DND-41 (cell line): ENCODE data around the gene SEPTIN5.

Source experiments
- ATAC-seq: fragments of 200-7000 bp; cut with Tn5 transposase; 3 replicates; pipeline ENCODE4 v1.9.1; 2021; ENCODE audit warnings: low read depth; ENCODE audit not compliant: insufficient read depth
- DNase-seq: peaks from one replicate; pipeline ENCODE4 v3.0.0-alpha.2; 2020
- H2AFZ ChIP-seq: 2 replicates; pipeline ENCODE4 v1.6.0; 2012; ENCODE audit warnings: low read depth, low read length
- H3K27ac ChIP-seq: 2 replicates; pipeline ENCODE4 v1.5.1; 2012; ENCODE audit warnings: low read length, inconsistent platforms
- H3K27me3 ChIP-seq: fragments of 200-600 bp; sonication (generic); 2 replicates; pipeline ENCODE4 v1.6.0; 2012; ENCODE audit warnings: low read length, mild to moderate bottlenecking, inconsistent platforms; ENCODE audit not compliant: insufficient read depth, poor library complexity
- H3K36me3 ChIP-seq: 2 replicates; pipeline ENCODE4 v1.5.1; 2012; ENCODE audit warnings: low read length, inconsistent platforms; ENCODE audit not compliant: insufficient read depth
- H3K4me1 ChIP-seq: 2 replicates; pipeline ENCODE4 v1.5.1; 2012; ENCODE audit warnings: mild to moderate bottlenecking, low read length; ENCODE audit not compliant: insufficient read depth
- H3K4me2 ChIP-seq: 2 replicates; pipeline ENCODE4 v1.6.0; 2012; ENCODE audit warnings: mild to moderate bottlenecking, moderate library complexity, low read length, inconsistent platforms; ENCODE audit not compliant: insufficient read depth
- H3K4me3 ChIP-seq, 2 experiments: fragments of 200-600 bp in 1 of 2; shearing (Covaris generic) in 1 of 2; 2 replicates each; pipeline ENCODE4 v1.5.1; 2012 to 2016; ENCODE audit warnings: inconsistent platforms in 2 of 2, low read length in 2 of 2, mild to moderate bottlenecking in 2 of 2, low read depth in 1 of 2, moderate library complexity in 1 of 2
- H3K79me2 ChIP-seq: 2 replicates; pipeline ENCODE4 v1.6.0; 2012; ENCODE audit warnings: low read length, inconsistent platforms; ENCODE audit not compliant: insufficient read depth
- H3K9ac ChIP-seq: 2 replicates; pipeline ENCODE4 v1.6.0; 2012; ENCODE audit warnings: low read depth, mild to moderate bottlenecking, inconsistent platforms, low read length, moderate library complexity
- H3K9me3 ChIP-seq: 2 replicates; pipeline ENCODE4 v1.5.1; 2012; ENCODE audit warnings: low read length, moderate library complexity, mild to moderate bottlenecking, inconsistent platforms; ENCODE audit not compliant: insufficient read depth, severe bottlenecking
- H4K20me1 ChIP-seq: 2 replicates; pipeline ENCODE4 v1.6.0; 2012; ENCODE audit warnings: low read length; ENCODE audit not compliant: insufficient read depth
- CTCF ChIP-seq: IDR thresholded peaks from 2 replicates; pipeline ENCODE4 v1.5.1; 2012; ENCODE audit warnings: borderline replicate concordance, low read length, moderate library complexity, mild to moderate bottlenecking; ENCODE audit not compliant: poor library complexity, severe bottlenecking; ENCODE audit errors: extremely low read depth
- EZH2 ChIP-seq: IDR thresholded peaks from 3 replicates; pipeline ENCODE4 v1.6.1; 2012; ENCODE audit warnings: borderline replicate concordance, low read depth, mild to moderate bottlenecking, moderate library complexity, low read length, inconsistent platforms; ENCODE audit not compliant: severe bottlenecking

Gene SEPTIN5

GRCh38 chr22:19700790-19701419 is 13.4 kb upstream of the SEPTIN5 start:
- Histone ChIP-seq H3K9ac (no peak overlapping the region), H3K36me3 (no peaks in the 10 kb centered on the region), H3K9me3 (no peaks in the 10 kb centered on the region), H3K27me3 (no peaks in the 10 kb centered on the region), H3K4me1 (no peaks in the 10 kb centered on the region), H3K79me2 (no peaks in the 10 kb centered on the region), H3K4me3 (no peak overlapping the region), H3K4me2 (no peak overlapping the region), H3K27ac (no peak overlapping the region), H4K20me1 (no peaks in the 10 kb centered on the region), H2AFZ (no peak overlapping the region)
- TF ChIP-seq EZH2 (no peak), CTCF (no peak)
- DNase-seq (no peak), ATAC-seq (no peak)

DNA sequence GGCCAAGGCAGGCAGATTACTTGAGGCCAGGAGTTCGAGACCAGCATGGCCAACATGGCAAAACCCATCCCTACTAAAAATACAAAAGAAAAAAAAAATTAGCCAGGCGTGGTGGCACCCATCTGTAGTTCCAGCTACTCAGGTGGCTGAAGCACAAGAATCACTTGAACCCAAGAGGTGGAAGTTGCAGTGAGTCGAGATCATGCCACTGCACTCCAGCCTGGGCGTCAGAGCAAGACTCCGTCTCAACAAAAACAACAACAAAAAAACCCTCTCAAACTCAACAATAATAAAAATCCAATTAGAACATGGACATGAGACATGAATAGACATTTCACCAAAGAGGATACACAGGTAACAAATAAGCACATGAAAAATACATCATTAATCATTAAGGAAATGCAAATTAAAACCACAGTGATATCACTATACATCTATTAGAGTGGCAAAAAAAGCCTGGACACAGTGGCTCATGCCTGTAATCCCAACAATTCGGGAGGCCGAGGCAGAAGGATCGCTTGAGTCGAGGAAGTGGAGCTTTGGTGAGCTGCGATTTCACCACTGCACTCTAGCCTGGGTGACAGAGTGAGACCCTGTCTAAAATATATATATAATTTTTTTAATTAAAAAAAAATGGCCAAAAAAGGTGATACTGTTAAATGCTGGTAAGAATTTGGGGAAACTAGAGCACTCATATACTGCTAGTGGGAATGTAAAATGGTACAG is 12.7 kb upstream of the SEPTIN5 start:
- no peak overlapping the region for H2AFZ ChIP-seq
- no peak overlapping the region for H3K27ac ChIP-seq
- no peaks in the 10 kb centered on the region for H3K79me2 ChIP-seq
- H3K4me3 ChIP-seq = no peak overlapping the region
- no peaks in the 10 kb centered on the region for H3K27me3 ChIP-seq
- H3K36me3 ChIP-seq = no peaks in the 10 kb centered on the region
- H3K4me2 ChIP-seq = no peak overlapping the region
- H4K20me1 ChIP-seq = no peaks in the 10 kb centered on the region
- no peak overlapping the region for H3K9ac ChIP-seq
- no peaks in the 10 kb centered on the region for H3K9me3 ChIP-seq
- DNase-seq (no peak), ATAC-seq (no peak)
- no peaks in the 10 kb centered on the region for H3K4me1 ChIP-seq
- TF ChIP-seq EZH2 (no peak), CTCF (no peak)

- H3K4me2 ChIP-seq = no peak overlapping the region
- no peak overlapping the region for H3K4me3 ChIP-seq
These were observed 10.4 kb upstream of the SEPTIN5 start for GRCh38 chr22:19703869-19704268.

More at GRCh38 chr22:19703869-19704268, 10.4 kb upstream of the SEPTIN5 start:
- Histone ChIP-seq H3K27me3 (no peaks in the 10 kb centered on the region), H3K36me3 (no peaks in the 10 kb centered on the region), H2AFZ (no peak overlapping the region), H3K4me1 (no peaks in the 10 kb centered on the region), H4K20me1 (no peaks in the 10 kb centered on the region), H3K9ac (no peak overlapping the region), H3K79me2 (no peaks in the 10 kb centered on the region), H3K9me3 (no peaks in the 10 kb centered on the region), H3K27ac (no peak overlapping the region)
- no peak for DNase-seq
- no peak for ATAC-seq
- no peak for TF ChIP-seq CTCF
- TF ChIP-seq EZH2 = no peak
